Astrocyte (in vitro differentiated cells and primary cell): ENCODE data around the gene MTX1.

Experiments
- EZH2 ChIP-seq: IDR thresholded peaks from 2 replicates; pipeline ENCODE4 v1.6.1; 2012; ENCODE audit warnings: mild to moderate bottlenecking, low read length, inconsistent platforms; ENCODE audit not compliant: insufficient read depth
- TF ChIP-seq, protein P1 (sequence below): IDR thresholded peaks from 2 replicates; pipeline ENCODE4 v1.5.1; 2011; ENCODE audit warnings: low read depth, mild to moderate bottlenecking, inconsistent platforms, low read length, moderate library complexity; ENCODE audit not compliant: insufficient read depth

- TF ChIP-seq, protein P1, sequence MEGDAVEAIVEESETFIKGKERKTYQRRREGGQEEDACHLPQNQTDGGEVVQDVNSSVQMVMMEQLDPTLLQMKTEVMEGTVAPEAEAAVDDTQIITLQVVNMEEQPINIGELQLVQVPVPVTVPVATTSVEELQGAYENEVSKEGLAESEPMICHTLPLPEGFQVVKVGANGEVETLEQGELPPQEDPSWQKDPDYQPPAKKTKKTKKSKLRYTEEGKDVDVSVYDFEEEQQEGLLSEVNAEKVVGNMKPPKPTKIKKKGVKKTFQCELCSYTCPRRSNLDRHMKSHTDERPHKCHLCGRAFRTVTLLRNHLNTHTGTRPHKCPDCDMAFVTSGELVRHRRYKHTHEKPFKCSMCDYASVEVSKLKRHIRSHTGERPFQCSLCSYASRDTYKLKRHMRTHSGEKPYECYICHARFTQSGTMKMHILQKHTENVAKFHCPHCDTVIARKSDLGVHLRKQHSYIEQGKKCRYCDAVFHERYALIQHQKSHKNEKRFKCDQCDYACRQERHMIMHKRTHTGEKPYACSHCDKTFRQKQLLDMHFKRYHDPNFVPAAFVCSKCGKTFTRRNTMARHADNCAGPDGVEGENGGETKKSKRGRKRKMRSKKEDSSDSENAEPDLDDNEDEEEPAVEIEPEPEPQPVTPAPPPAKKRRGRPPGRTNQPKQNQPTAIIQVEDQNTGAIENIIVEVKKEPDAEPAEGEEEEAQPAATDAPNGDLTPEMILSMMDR, result no peak
- no peak for TF ChIP-seq EZH2
Observed at GRCh38 chr1:155175927-155176371, 32.5 kb upstream of the MTX1 start.
